Measurements from ENCODE around the gene GLIPR1L1. TPM values are rescaled to one million over a fixed set of nuclear protein-coding genes. Genes with fewer than 3 reads are reported as not detected.

Gene GLIPR1L1
- total RNA-seq, 1 experiment from 2014 or later, result not detected

DNA sequence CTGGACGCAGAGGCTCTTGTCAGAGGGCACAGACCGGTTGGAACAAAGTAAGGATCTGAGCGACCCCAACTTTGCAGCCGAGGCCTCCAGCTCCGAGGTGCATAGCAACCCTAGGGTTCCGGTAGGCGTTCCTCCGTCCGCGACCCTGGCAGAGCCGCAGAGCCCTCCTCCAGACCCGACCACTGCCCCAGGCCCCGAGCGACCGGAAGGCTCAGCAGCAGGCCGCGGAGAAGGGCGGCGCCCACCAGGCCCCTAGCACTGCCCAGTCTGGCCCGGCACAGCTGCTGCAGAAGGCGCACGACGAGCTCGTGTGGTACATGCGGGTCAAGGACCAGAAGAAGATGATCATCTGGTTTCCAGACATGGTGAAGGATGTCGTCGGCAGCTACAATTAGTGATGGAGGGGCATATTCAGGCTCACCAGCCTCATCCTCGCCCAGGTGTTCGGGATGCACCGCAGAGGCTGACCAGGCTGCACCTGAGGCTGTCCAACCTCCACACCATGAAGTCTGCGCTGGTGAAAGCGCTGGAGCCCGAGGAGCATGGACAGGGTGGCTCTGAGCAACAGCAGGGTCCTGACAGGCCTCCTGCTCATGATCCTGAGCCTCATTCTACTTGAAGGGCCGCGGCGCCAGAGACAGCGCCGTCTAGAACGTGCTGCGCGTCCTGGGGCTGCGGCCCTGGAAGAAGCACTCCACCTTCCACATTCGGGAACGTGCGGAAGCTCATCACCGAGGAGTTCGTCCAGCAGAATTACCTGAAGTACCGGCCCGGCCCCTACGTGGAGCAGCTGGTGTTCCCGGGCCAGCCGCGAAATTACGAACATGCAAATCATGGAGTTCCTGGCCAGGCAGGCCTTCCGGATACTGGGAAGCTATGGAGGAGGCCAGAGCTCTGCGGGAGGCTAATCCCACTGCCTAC lies 28.8 kb upstream of the GLIPR1L1 start:
- Histone ChIP-seq H3K4me3 (replicated peaks in 1 of 2; ENCODE audit: low read depth in 1 of 2, low read length in 2 of 2) (no peak overlapping the region), H3K4me2 (ENCODE audit: low read length) (no peak overlapping the region), H3K79me2 (ENCODE audit: insufficient read depth, low read length) (no peaks in the 10 kb centered on the region), H3K9me2 (ENCODE audit: insufficient read depth) (no peaks in the 10 kb centered on the region), H3K36me3 (ENCODE audit: control insufficient read depth in 1 of 2, insufficient read depth in 2 of 2, low read length in 2 of 2) (no peaks in the 10 kb centered on the region), H4K20me1 (ENCODE audit: insufficient read depth) (no peaks in the 10 kb centered on the region), H3K9ac (ENCODE audit: low read length) (no peak overlapping the region), H2AFZ (ENCODE audit: low read depth, low read length, poor library complexity, severe bottlenecking) (no peak overlapping the region), H3K27me3 (ENCODE audit: insufficient read depth, low read length) (no peaks in the 10 kb centered on the region), H3K9me3 (ENCODE audit: control insufficient read depth in 1 of 2, insufficient read depth in 1 of 2, low read depth in 1 of 2, low read length in 2 of 2) (no peaks in the 10 kb centered on the region), H3K4me1 (ENCODE audit: control insufficient read depth in 1 of 2, insufficient read depth in 2 of 2, low read length in 2 of 2) (no peaks in the 10 kb centered on the region), H3K27ac (ENCODE audit: low read depth, low read length) (no peak overlapping the region)
- TF ChIP-seq, protein P1, sequence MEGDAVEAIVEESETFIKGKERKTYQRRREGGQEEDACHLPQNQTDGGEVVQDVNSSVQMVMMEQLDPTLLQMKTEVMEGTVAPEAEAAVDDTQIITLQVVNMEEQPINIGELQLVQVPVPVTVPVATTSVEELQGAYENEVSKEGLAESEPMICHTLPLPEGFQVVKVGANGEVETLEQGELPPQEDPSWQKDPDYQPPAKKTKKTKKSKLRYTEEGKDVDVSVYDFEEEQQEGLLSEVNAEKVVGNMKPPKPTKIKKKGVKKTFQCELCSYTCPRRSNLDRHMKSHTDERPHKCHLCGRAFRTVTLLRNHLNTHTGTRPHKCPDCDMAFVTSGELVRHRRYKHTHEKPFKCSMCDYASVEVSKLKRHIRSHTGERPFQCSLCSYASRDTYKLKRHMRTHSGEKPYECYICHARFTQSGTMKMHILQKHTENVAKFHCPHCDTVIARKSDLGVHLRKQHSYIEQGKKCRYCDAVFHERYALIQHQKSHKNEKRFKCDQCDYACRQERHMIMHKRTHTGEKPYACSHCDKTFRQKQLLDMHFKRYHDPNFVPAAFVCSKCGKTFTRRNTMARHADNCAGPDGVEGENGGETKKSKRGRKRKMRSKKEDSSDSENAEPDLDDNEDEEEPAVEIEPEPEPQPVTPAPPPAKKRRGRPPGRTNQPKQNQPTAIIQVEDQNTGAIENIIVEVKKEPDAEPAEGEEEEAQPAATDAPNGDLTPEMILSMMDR (IDR thresholded peaks at IDR 0.05 in 2 of 3, conservative IDR thresholded peaks at IDR 0.05 in 1 of 3; ENCODE audit: borderline replicate concordance in 1 of 3, insufficient read depth in 1 of 3, low read depth in 2 of 3, low read length in 2 of 3), result no peak
- BruUV-seq (replicated peaks), result no TSS peak
- POLR2A ChIA-PET, result interaction anchor here (0.6 kb wide), 1 partner anchor 41 kb away, joined by 3 read pairs; no protein-coding TSS in a partner anchor
- DNase-seq (ENCODE audit: low read depth, low spot score) (no peak), ATAC-seq (no peak)
- CTCF ChIA-PET, result no interaction called here
- intact Hi-C loops (cut with micrococcal nuclease), result no loop called here
- RAD21 ChIA-PET (ENCODE audit: low non-redundant PET in 1 of 2, low total read pairs in 2 of 2, uncharacterized antibody in 2 of 2, unreplicated experiment in 2 of 2), result no interaction called here

DNA sequence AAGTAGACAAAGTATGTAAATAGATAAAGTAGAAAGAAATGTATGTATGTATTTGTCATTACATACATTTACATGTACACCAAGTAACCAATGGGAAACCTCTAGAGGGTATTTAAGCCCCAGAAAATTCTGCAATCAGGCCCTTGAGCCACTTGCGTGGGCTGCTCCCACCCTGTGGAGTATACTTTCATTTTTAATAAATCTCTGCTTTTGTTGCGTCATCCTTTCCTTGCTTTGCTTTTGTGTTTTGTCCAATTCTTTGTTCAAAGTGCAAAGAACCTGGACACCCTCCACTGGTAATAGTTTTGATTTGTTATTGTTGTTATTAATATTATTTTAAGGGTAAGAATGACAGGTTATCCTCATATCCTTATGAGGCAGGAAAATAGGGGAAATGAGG lies 26.2 kb upstream of the GLIPR1L1 start:
- intact Hi-C loops (cut with micrococcal nuclease), result no loop called here

More for the DNA sequence above, 26.2 kb upstream of the GLIPR1L1 start:
- H3K4me3 ChIP-seq (replicated peaks in 1 of 2; ENCODE audit: low read depth in 1 of 2, low read length in 2 of 2), result no peak overlapping the region
- DNase-seq (ENCODE audit: low read depth, low spot score) (no peak), ATAC-seq (no peak)
- no peak overlapping the region for H3K27ac ChIP-seq (ENCODE audit: low read depth, low read length)
- no peak overlapping the region for H2AFZ ChIP-seq (ENCODE audit: low read depth, low read length, poor library complexity, severe bottlenecking)
- H3K27me3 ChIP-seq (ENCODE audit: insufficient read depth, low read length), result no peaks in the 10 kb centered on the region
- H3K79me2 ChIP-seq (ENCODE audit: insufficient read depth, low read length), result no peaks in the 10 kb centered on the region
- BruUV-seq (replicated peaks), result no TSS peak
- H4K20me1 ChIP-seq (ENCODE audit: insufficient read depth), result no peaks in the 10 kb centered on the region
- H3K36me3 ChIP-seq (ENCODE audit: control insufficient read depth in 1 of 2, insufficient read depth in 2 of 2, low read length in 2 of 2), result no peaks in the 10 kb centered on the region
- no peak overlapping the region for H3K9ac ChIP-seq (ENCODE audit: low read length)
- ChIA-PET RAD21 (ENCODE audit: low non-redundant PET in 1 of 2, low total read pairs in 2 of 2, uncharacterized antibody in 2 of 2, unreplicated experiment in 2 of 2) (no interaction called here), CTCF (no interaction called here), POLR2A (no interaction called here)
- no peaks in the 10 kb centered on the region for H3K4me1 ChIP-seq (ENCODE audit: control insufficient read depth in 1 of 2, insufficient read depth in 2 of 2, low read length in 2 of 2)
- no peak for TF ChIP-seq EZH2 (IDR thresholded peaks at IDR 0.05)
- no peak overlapping the region for H3K4me2 ChIP-seq (ENCODE audit: low read length)
- no peaks in the 10 kb centered on the region for H3K9me2 ChIP-seq (ENCODE audit: insufficient read depth)
- no peaks in the 10 kb centered on the region for H3K9me3 ChIP-seq (ENCODE audit: control insufficient read depth in 1 of 2, insufficient read depth in 1 of 2, low read depth in 1 of 2, low read length in 2 of 2)

Measured in HCT116 (cell line).